Right lobe of liver (tissue), 4 donors: ENCODE data around the gene LECT2.

Experiments
- CTCF ChIP-seq, 4 donors: fragments of 200-600 bp in 3 of 4; fragments of 450-650 bp in 1 of 4; IDR thresholded peaks; one replicate each; pipeline versions ENCODE4 v1.5.1 to v1.8.0; 2016 to 2022; ENCODE audit warnings: antibody characterized with exemption in 4 of 4, mild to moderate bottlenecking in 2 of 4
- POLR2A ChIP-seq: fragments of 450-650 bp; IDR thresholded peaks from one replicate; pipeline ENCODE4 v1.6.1; 2017; ENCODE audit warnings: antibody characterized with exemption, mild to moderate bottlenecking
- donor health status: DM: no; HTN: no; CAD: no.
- donor health status: DM: no; HTN: no; CAD: no.
- donor health status: DM: no; HTN: yes; CAD: no.

- TF ChIP-seq POLR2A = no peak
- no peak for TF ChIP-seq CTCF (IDR thresholded peaks at IDR 0.05)
Measured at GRCh38 chr5:135955525-135955924, 742 bp upstream of the LECT2 start.
